ENCODE results near the gene TIGD7.

DNA sequence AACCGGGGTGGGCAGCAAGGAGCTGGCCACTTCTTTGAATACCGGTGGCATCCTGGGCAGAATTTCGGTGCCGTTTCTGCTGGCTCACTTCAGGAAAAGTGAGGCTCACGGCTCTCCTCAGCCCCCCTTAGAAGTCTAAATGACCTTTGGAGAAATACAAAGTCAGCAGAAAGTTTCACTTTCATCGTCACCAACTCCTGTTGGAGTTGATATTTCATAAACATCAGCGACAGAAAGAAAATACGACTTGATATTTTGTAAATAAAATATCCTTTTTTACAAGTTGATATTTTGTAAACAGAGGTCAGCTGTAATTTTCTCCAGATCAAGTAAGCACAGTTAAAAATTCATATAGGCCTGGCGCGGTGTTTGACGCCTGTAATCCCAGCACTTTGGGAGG is 848 bp upstream of the TIGD7 start:
- TF ChIP-seq POLR2AphosphoS5 (IDR thresholded peaks at IDR 0.05; ENCODE audit: borderline replicate concordance, low read depth, low read length) (no peak), EZH2 (IDR thresholded peaks at IDR 0.05) (no peak)

Data from SK-N-MC (cell line).